IMR-90 (cell line): ENCODE results near the gene TGM5. TPM values are rescaled to one million over a fixed set of nuclear protein-coding genes. Genes with fewer than 3 reads are reported as not detected.

Experiments used
- ATAC-seq: fragments of 200-7000 bp; cut with Tn5 transposase; 2 replicates; pipeline ENCODE4 v1.9.1; 2020; ENCODE audit warnings: low read depth, mild to moderate bottlenecking, moderate library complexity
- BruUV-seq: library from RNA; stranded (reverse); fragments of 400-500 nt; replicated peaks from 2 replicates; lab custom pipeline; 2021; lab: Mats Ljungman, UMichigan
- CTCF ChIA-PET: fragments of 300-600 bp; formaldehyde crosslinking; extraction: SDS; loops from one replicate; lab custom pipeline; 2021; ENCODE audit warnings: antibody characterized with exemption; lab: Yijun Ruan, JAX
- POLR2A ChIA-PET: fragments of 300-600 bp; sonication (Branson Sonifier 250); formaldehyde crosslinking; loops from one replicate; lab custom pipeline; 2022; ENCODE audit warnings: antibody characterized with exemption; ENCODE audit not compliant: unreplicated experiment; lab: Charles Lee
- DNase-seq: peaks from one replicate; pipeline ENCODE4 v3.0.0; 2013
- H2AFZ ChIP-seq: replicated peaks from 2 replicates; pipeline ENCODE3; 2013; ENCODE audit warnings: low read length, mild to moderate bottlenecking; ENCODE audit not compliant: poor library complexity
- H2AK5ac ChIP-seq: 2 replicates; pipeline ENCODE4 v1.6.1; 2013; ENCODE audit warnings: low read depth, low read length, inconsistent platforms
- H2AK9ac ChIP-seq: replicated peaks from 2 replicates; pipeline ENCODE3; 2013; ENCODE audit warnings: mild to moderate bottlenecking, low read depth, low read length, moderate library complexity; ENCODE audit not compliant: poor library complexity
- H2BK120ac ChIP-seq: 2 replicates; pipeline ENCODE4 v1.6.1; 2013; ENCODE audit warnings: low read depth, low read length, inconsistent platforms
- H2BK15ac ChIP-seq: 3 replicates; pipeline ENCODE4 v1.6.1; 2013; ENCODE audit warnings: low read depth, low read length, inconsistent platforms
- H2BK20ac ChIP-seq: 2 replicates; pipeline ENCODE4 v1.6.1; 2013; ENCODE audit warnings: low read depth, mild to moderate bottlenecking, inconsistent platforms, low read length, moderate library complexity
- H2BK5ac ChIP-seq: 2 replicates; pipeline ENCODE4 v1.6.1; 2013; ENCODE audit warnings: mild to moderate bottlenecking, low read depth, low read length, inconsistent platforms; ENCODE audit not compliant: poor library complexity, severe bottlenecking
- H3K14ac ChIP-seq: replicated peaks from 2 replicates; pipeline ENCODE4 v1.6.1; 2013; ENCODE audit warnings: low read depth, low read length, inconsistent platforms
- H3K18ac ChIP-seq: 2 replicates; pipeline ENCODE4 v1.6.1; 2013; ENCODE audit warnings: low read depth, low read length, control low read depth
- H3K23ac ChIP-seq: 2 replicates; pipeline ENCODE4 v1.6.1; 2013; ENCODE audit warnings: low read depth, low read length, inconsistent platforms
- H3K27ac ChIP-seq: 2 replicates; pipeline ENCODE4 v1.5.1; 2013; ENCODE audit warnings: mild to moderate bottlenecking, control low read depth, low read length; ENCODE audit not compliant: insufficient read depth
- H3K27me3 ChIP-seq: 2 replicates; pipeline ENCODE4 v1.6.1; 2013; ENCODE audit warnings: low read length; ENCODE audit not compliant: control insufficient read depth, insufficient read depth
- H3K36me3 ChIP-seq: 2 replicates; pipeline ENCODE4 v1.6.1; 2013; ENCODE audit warnings: low read length, mixed read lengths; ENCODE audit not compliant: control insufficient read depth, insufficient read depth
- H3K4ac ChIP-seq: 2 replicates; pipeline ENCODE4 v1.6.1; 2013; ENCODE audit warnings: low read depth, low read length, inconsistent platforms
- H3K4me1 ChIP-seq: 2 replicates; pipeline ENCODE4 v1.6.1; 2013; ENCODE audit warnings: low read length, mixed read lengths; ENCODE audit not compliant: control insufficient read depth, insufficient read depth
- H3K4me2 ChIP-seq: 2 replicates; pipeline ENCODE4 v1.6.1; 2013; ENCODE audit warnings: low read depth, mild to moderate bottlenecking, control low read depth, low read length, moderate library complexity
- H3K4me3 ChIP-seq: 2 replicates; pipeline ENCODE4 v1.5.1; 2013; ENCODE audit warnings: low read depth, mild to moderate bottlenecking, control low read depth, low read length, moderate library complexity; ENCODE audit not compliant: insufficient read depth
- H3K56ac ChIP-seq: 2 replicates; pipeline ENCODE4 v1.6.1; 2013; ENCODE audit warnings: low read length, inconsistent platforms; ENCODE audit not compliant: insufficient read depth; ENCODE audit errors: extremely low read depth
- H3K79me1 ChIP-seq, 2 experiments: 2 replicates each; pipeline ENCODE4 v1.6.1; 2013; ENCODE audit warnings: low read length in 2 of 2, inconsistent platforms in 1 of 2, low read depth in 1 of 2
- H3K9ac ChIP-seq: 2 replicates; pipeline ENCODE4 v1.6.1; 2013; ENCODE audit warnings: low read depth, low read length, control low read depth
- H3K9me1 ChIP-seq: 2 replicates; pipeline ENCODE4 v1.6.1; 2013; ENCODE audit warnings: low read length, inconsistent platforms; ENCODE audit not compliant: insufficient read depth
- H3K9me3 ChIP-seq: 2 replicates; pipeline ENCODE4 v1.6.1; 2013; ENCODE audit warnings: low read length; ENCODE audit not compliant: control insufficient read depth, insufficient read depth
- H4K20me1 ChIP-seq: 2 replicates; pipeline ENCODE4 v1.6.1; 2013; ENCODE audit warnings: low read length, inconsistent platforms; ENCODE audit not compliant: insufficient read depth
- H4K5ac ChIP-seq: 2 replicates; pipeline ENCODE4 v1.6.1; 2013; ENCODE audit warnings: mild to moderate bottlenecking, low read depth, low read length, control low read depth
- H4K8ac ChIP-seq, 2 experiments: 2 replicates each; pipeline ENCODE4 v1.6.1; 2013; ENCODE audit warnings: low read depth in 2 of 2, low read length in 2 of 2, control low read depth in 1 of 2, inconsistent platforms in 1 of 2
- H4K91ac ChIP-seq: 2 replicates; pipeline ENCODE4 v1.6.1; 2013; ENCODE audit warnings: low read depth, low read length, inconsistent platforms; ENCODE audit not compliant: insufficient read depth
- CEBPB ChIP-seq: IDR thresholded peaks from 2 replicates; pipeline ENCODE4 v1.6.1; 2012; ENCODE audit warnings: low read depth, low read length, improper control_type of control experiment
- CHD1 ChIP-seq: IDR thresholded peaks from 2 replicates; pipeline ENCODE4 v1.6.1; 2012; ENCODE audit warnings: low read depth, low read length, improper control_type of control experiment
- CTCF ChIP-seq: conservative IDR thresholded peaks from 2 replicates; pipeline ENCODE4 v1.5.1; 2012; ENCODE audit warnings: mild to moderate bottlenecking, low read depth, low read length, improper control_type of control experiment
- FOS ChIP-seq: fragments of 150-350 bp; IDR thresholded peaks from 2 replicates; pipeline ENCODE4 v1.6.1; 2016; ENCODE audit warnings: low read depth, low read length
- MXI1 ChIP-seq: IDR thresholded peaks from 2 replicates; pipeline ENCODE4 v1.6.1; 2012; ENCODE audit warnings: low read depth, mild to moderate bottlenecking, low read length, moderate library complexity, borderline replicate concordance
- NFE2L2 ChIP-seq: fragments of 150-350 bp; IDR thresholded peaks from 2 replicates; pipeline ENCODE4 v1.6.1; 2016; ENCODE audit warnings: low read depth, mild to moderate bottlenecking, low read length
- POLR2A ChIP-seq: IDR thresholded peaks from 2 replicates; pipeline ENCODE4 v1.6.1; 2012; ENCODE audit warnings: mild to moderate bottlenecking, low read depth, low read length
- RAD21 ChIP-seq: IDR thresholded peaks from 2 replicates; pipeline ENCODE4 v1.6.1; 2012; ENCODE audit warnings: low read length, improper control_type of control experiment
- USF2 ChIP-seq: fragments of 150-350 bp; IDR thresholded peaks from 2 replicates; pipeline ENCODE4 v1.6.1; 2017; ENCODE audit warnings: mild to moderate bottlenecking, antibody characterized with exemption, low read length, low read depth
- WGBS, 2 experiments: methylation state at CpG; one replicate each; pipeline versions ENCODE4 v1.1.5 to v1.1.7; 2013; ENCODE audit warnings: missing lambda C conversion rate in 2 of 2; ENCODE audit not compliant: insufficient read length in 1 of 2; ENCODE audit errors: extremely low coverage in 2 of 2; 5-methylcytosine and 5-hydroxymethylcytosine counted together
- dilution Hi-C: fragments of 300-500 bp; cut with HindIII; formaldehyde crosslinking; loops from one replicate; pipeline ENCODE4 v1.14.3; 2018; ENCODE audit warnings: low sequenced_read_pairs; ENCODE audit not compliant: unreplicated experiment
- in situ Hi-C: fragments of 300-500 bp; cut with MboI; formaldehyde crosslinking; loops from 3 replicates; pipeline ENCODE4 v1.14.3; 2019; ENCODE audit warnings: low sequenced_read_pairs, inconsistent platforms, mixed read lengths
- intact Hi-C: fragments of 100-400 bp; cut with micrococcal nuclease; formaldehyde crosslinking; loops from 2 replicates; pipeline ENCODE4 v1.10.0; 2022
- polyA plus RNA-seq, 3 experiments: library from polyadenylated mRNA; depleted of rRNA; stranded (reverse); fragments of >200 nt; gene quantifications; 2 replicates each; pipeline ENCODE4 v1.2.3, GENCODE V29; 2012; ENCODE audit warnings: low replicate concordance in 1 of 3
- total RNA-seq: library from RNA; depleted of rRNA; stranded (reverse); fragments of >200 nt; gene quantifications from 2 replicates; pipeline ENCODE4 v1.2.3, GENCODE V29; 2012

TGM5 gene
- total and polyA plus RNA-seq, 2 of the 4 experiments (the other 2 are of a cell fraction): not detected

- TF ChIP-seq RAD21 (no peak), USF2 (no peak), POLR2A (no peak), NFE2L2 (no peak), CEBPB (no peak), CHD1 (no peak), CTCF (no peak), MXI1 (no peak), FOS (no peak)
- Histone ChIP-seq H3K79me1 (no peaks in the 10 kb centered on the region), H3K4me1 (peaks cover 4% of the 10 kb centered on the region; the same call in 1 of the 2 replicates), H2BK15ac (no peak overlapping the region), H3K36me3 (no peaks in the 10 kb centered on the region), H4K91ac (no peak overlapping the region), H2AFZ (no peak overlapping the region), H4K8ac (no peak overlapping the region), H3K9me3 (no peaks in the 10 kb centered on the region), H3K4me2 (no peak overlapping the region), H3K14ac (no peak overlapping the region), H2BK5ac (no peak overlapping the region), H3K56ac (no peak overlapping the region), H2BK120ac (no peak overlapping the region), H4K5ac (no peak overlapping the region), H3K9me1 (no peaks in the 10 kb centered on the region), H3K4ac (no peak overlapping the region), H3K27me3 (peaks cover 41% of the 10 kb centered on the region), H3K23ac (no peak overlapping the region), H3K9ac (no peak overlapping the region), H3K27ac (peak overlapping the region; percentile 2; the same call in 1 of the 2 replicates), H2AK9ac (peak overlapping the region; percentile 6), H2BK20ac (no peak overlapping the region), H4K20me1 (no peaks in the 10 kb centered on the region), H3K18ac (no peak overlapping the region), H3K4me3 (no peak overlapping the region), H2AK5ac (no peak overlapping the region)
- peak; percentile 70 for ATAC-seq
- POLR2A ChIA-PET: no interaction called here
- DNase-seq: peak; percentile 72
- no TSS peak for BruUV-seq
- intact Hi-C loops: no loop called here
- CTCF ChIA-PET: no interaction called here
- 47% methylated on average over 3 of the region's 12 CpGs; no CpG with 5 or more reads in 1 of the 2 experiments for WGBS, 2 experiments
- dilution Hi-C loops: no loop called here
- in situ Hi-C loops: no loop called here
Measured at GRCh38 chr15:43292375-43293078, 25.8 kb upstream of the TGM5 start.
